ENCODE results near the gene HAPLN3.

The HAPLN3 gene

GRCh38 chr15:88894348-88894818, 961 bp downstream of the HAPLN3 start:
- DNase-seq (ENCODE audit: low spot score) = no peak

GRCh38 chr15:88891540-88892254, 3.6 kb downstream of the HAPLN3 start:
- DNase-seq (ENCODE audit: low spot score) = no peak

GRCh38 chr15:88890495-88890894, 4.8 kb downstream of the HAPLN3 start:
- DNase-seq (ENCODE audit: low spot score) = no peak

- no peak for DNase-seq (ENCODE audit: low spot score)
Measured at GRCh38 chr15:88888719-88889118, 6.6 kb downstream of the HAPLN3 start.

- no peak for DNase-seq (ENCODE audit: low spot score)
Measured at GRCh38 chr15:88887068-88887580, 8.2 kb downstream of the HAPLN3 start.

- DNase-seq (ENCODE audit: low spot score) = no peak
Measured at GRCh38 chr15:88882785-88883184, 12.6 kb downstream of the HAPLN3 start.

- DNase-seq (ENCODE audit: low spot score) = no peak
Measured at GRCh38 chr15:88881775-88882174, 13.6 kb downstream of the HAPLN3 start.

- DNase-seq (ENCODE audit: low spot score) = no peak
Measured at GRCh38 chr15:88880944-88881740, 14.2 kb downstream of the HAPLN3 start.

GRCh38 chr15:88878720-88879184, 16.6 kb downstream of the HAPLN3 start:
- no peak for DNase-seq (ENCODE audit: low spot score)

GRCh38 chr15:88877906-88878305, 17.4 kb downstream of the HAPLN3 start:
- DNase-seq (ENCODE audit: low spot score) = no peak

- DNase-seq (ENCODE audit: low spot score) = no peak
Measured at GRCh38 chr15:88877415-88877814, 17.9 kb downstream of the HAPLN3 start.

GRCh38 chr15:88876573-88876972, 18.8 kb downstream of the HAPLN3 start:
- no peak for DNase-seq (ENCODE audit: low spot score)

GRCh38 chr15:88874684-88875083, 20.7 kb downstream of the HAPLN3 start:
- no peak for DNase-seq (ENCODE audit: low spot score)

GRCh38 chr15:88874275-88874674, 21.1 kb downstream of the HAPLN3 start:
- DNase-seq (ENCODE audit: low spot score) = no peak

GRCh38 chr15:88873786-88874185, 21.6 kb downstream of the HAPLN3 start:
- DNase-seq (ENCODE audit: low spot score) = no peak

- DNase-seq (ENCODE audit: low spot score) = no peak
Measured at GRCh38 chr15:88872706-88873105, 22.6 kb downstream of the HAPLN3 start.

- DNase-seq (ENCODE audit: low spot score) = no peak
Measured at GRCh38 chr15:88872106-88872505, 23.2 kb downstream of the HAPLN3 start.

GRCh38 chr15:88871313-88871712, 24.0 kb downstream of the HAPLN3 start:
- DNase-seq (ENCODE audit: low spot score) = no peak

GRCh38 chr15:88866295-88866881, 29.0 kb downstream of the HAPLN3 start:
- no peak for DNase-seq (ENCODE audit: low spot score)

GRCh38 chr15:88865498-88866099, 29.7 kb downstream of the HAPLN3 start:
- no peak for DNase-seq (ENCODE audit: low spot score)

- no peak for DNase-seq (ENCODE audit: low spot score)
Measured at GRCh38 chr15:88864861-88865497, 30.4 kb downstream of the HAPLN3 start.

- no peak for DNase-seq (ENCODE audit: low spot score)
Measured at GRCh38 chr15:88863412-88863811, 31.9 kb downstream of the HAPLN3 start.
